Lung (tissue), 12 donors: ENCODE data around the gene C18orf63. TPM values are rescaled to one million over a fixed set of nuclear protein-coding genes. Genes with fewer than 3 reads are reported as not detected.

Experiments
- ATAC-seq: fragments of 200-7000 bp; cut with Tn5 transposase; one replicate; pipeline ENCODE4 v1.9.1; 2020; ENCODE audit warnings: moderate number of reproducible peaks; ENCODE audit not compliant: insufficient read depth, low FRiP score
- DNase-seq, 3 donors: peaks; one replicate each; pipeline ENCODE4 v3.0.0-alpha.2; 2013 to 2017
- H3K27ac ChIP-seq, 2 donors: one replicate each; pipeline ENCODE4 v1.5.1; 2013; ENCODE audit warnings: mild to moderate bottlenecking in 2 of 2, moderate library complexity in 2 of 2, control low read depth in 1 of 2, inconsistent platforms in 1 of 2, low read depth in 1 of 2, low read length in 1 of 2
- H3K27me3 ChIP-seq, 3 donors: one replicate each; pipeline ENCODE4 v1.5.1; 2013; ENCODE audit warnings: low read length in 2 of 3; ENCODE audit not compliant: control insufficient read depth in 3 of 3, insufficient read depth in 3 of 3
- H3K36me3 ChIP-seq, 4 donors: one replicate each; pipeline ENCODE4 v1.5.1; 2013; ENCODE audit warnings: low read length in 4 of 4, mild to moderate bottlenecking in 1 of 4, moderate library complexity in 1 of 4; ENCODE audit not compliant: control insufficient read depth in 4 of 4, insufficient read depth in 4 of 4
- H3K4me1 ChIP-seq, 5 donors: one replicate each; pipeline ENCODE4 v1.5.1; 2013; ENCODE audit warnings: low read length in 5 of 5, mild to moderate bottlenecking in 2 of 5, moderate library complexity in 1 of 5; ENCODE audit not compliant: control insufficient read depth in 5 of 5, insufficient read depth in 5 of 5
- H3K4me3 ChIP-seq: one replicate; pipeline ENCODE4 v1.5.1; 2013; ENCODE audit warnings: mild to moderate bottlenecking, control low read depth, moderate library complexity
- H3K9ac ChIP-seq, 2 donors: one replicate each; pipeline ENCODE4 v1.5.1; 2013; ENCODE audit warnings: low read length in 2 of 2, control low read depth in 1 of 2; ENCODE audit not compliant: insufficient read depth in 1 of 2
- H3K9me3 ChIP-seq, 4 donors: one replicate each; pipeline ENCODE4 v1.5.1; 2013; ENCODE audit warnings: low read length in 3 of 4, mild to moderate bottlenecking in 1 of 4, moderate library complexity in 1 of 4; ENCODE audit not compliant: control insufficient read depth in 4 of 4, insufficient read depth in 3 of 4
- WGBS, 2 donors: extraction: QIAGEN DNeasy Blood & Tissue Kit; methylation state at CpG; one replicate each; pipeline ENCODE4 v1.1.7; 2013; 5-methylcytosine and 5-hydroxymethylcytosine counted together
- polyA plus RNA-seq, 2 donors: library from polyadenylated mRNA; stranded (reverse); fragments of 200-250 nt; gene quantifications; one replicate each; pipeline ENCODE4 v1.2.1, GENCODE V29; 2013
- total RNA-seq, 2 donors: library from RNA; depleted of rRNA in 1 of 2; stranded (reverse); fragments of >200 nt in 1 of 2; gene quantifications; one replicate each; pipeline ENCODE4 v1.2.1, GENCODE V29; 2014 to 2021
- TF ChIP-seq, protein P1 (sequence below): IDR thresholded peaks from 2 replicates; pipeline ENCODE4 v1.5.1; 2012; ENCODE audit warnings: mild to moderate bottlenecking; ENCODE audit errors: control extremely low read depth, extremely low read depth
- donor health status: control.
- donor health status: control.
- donor health status: Bipolar disorder and iron deficiency.
- donor health status: healthy.
- donor health status: DM: yes; HTN: yes; CAD: no.

C18orf63 gene
- total and polyA plus RNA-seq, 4 donors = 0.14 to 0.55 (median 0.38) TPM

DNA sequence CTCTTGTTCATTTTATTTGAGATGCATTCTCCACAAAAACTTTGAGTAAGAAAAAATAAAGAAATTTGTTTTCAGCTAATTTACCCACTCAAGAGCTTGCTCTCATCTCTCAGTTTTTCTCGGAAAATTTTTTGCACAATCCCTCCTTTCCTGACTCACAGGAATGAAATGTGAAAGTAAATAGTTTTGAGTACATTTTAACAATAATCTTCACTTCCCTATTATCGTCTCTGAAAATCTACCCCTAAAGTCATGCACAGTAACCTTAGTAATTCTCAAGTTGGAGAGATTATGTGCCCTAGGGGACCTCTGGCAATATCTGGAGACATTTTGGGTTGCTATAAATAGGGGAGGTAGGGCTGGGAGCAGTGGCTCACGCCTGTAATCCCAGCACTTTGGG is 26.5 kb upstream of the C18orf63 start:
- H3K4me3 ChIP-seq = peak overlapping the region; percentile 11
- peaks cover 0 to 3% (median 0%) of the 10 kb centered on the region in 4 donors for H3K36me3 ChIP-seq
- no peak for DNase-seq
- H3K9me3 ChIP-seq = no peaks in the 10 kb centered on the region
- ATAC-seq = no peak
- no peaks in the 10 kb centered on the region for H3K27me3 ChIP-seq
- H3K27ac ChIP-seq = peak overlapping the region; percentile 38 to 86
- TF ChIP-seq, protein P1, sequence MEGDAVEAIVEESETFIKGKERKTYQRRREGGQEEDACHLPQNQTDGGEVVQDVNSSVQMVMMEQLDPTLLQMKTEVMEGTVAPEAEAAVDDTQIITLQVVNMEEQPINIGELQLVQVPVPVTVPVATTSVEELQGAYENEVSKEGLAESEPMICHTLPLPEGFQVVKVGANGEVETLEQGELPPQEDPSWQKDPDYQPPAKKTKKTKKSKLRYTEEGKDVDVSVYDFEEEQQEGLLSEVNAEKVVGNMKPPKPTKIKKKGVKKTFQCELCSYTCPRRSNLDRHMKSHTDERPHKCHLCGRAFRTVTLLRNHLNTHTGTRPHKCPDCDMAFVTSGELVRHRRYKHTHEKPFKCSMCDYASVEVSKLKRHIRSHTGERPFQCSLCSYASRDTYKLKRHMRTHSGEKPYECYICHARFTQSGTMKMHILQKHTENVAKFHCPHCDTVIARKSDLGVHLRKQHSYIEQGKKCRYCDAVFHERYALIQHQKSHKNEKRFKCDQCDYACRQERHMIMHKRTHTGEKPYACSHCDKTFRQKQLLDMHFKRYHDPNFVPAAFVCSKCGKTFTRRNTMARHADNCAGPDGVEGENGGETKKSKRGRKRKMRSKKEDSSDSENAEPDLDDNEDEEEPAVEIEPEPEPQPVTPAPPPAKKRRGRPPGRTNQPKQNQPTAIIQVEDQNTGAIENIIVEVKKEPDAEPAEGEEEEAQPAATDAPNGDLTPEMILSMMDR = no peak
- peak overlapping the region in 1 of 2 donors; percentile 11 for H3K9ac ChIP-seq
- 30 to 40% methylated on average over 3 of the region's 3 CpGs for WGBS, 2 donors
- H3K4me1 ChIP-seq = peaks cover 2 to 34% (median 10%) of the 10 kb centered on the region in 5 donors

DNA sequence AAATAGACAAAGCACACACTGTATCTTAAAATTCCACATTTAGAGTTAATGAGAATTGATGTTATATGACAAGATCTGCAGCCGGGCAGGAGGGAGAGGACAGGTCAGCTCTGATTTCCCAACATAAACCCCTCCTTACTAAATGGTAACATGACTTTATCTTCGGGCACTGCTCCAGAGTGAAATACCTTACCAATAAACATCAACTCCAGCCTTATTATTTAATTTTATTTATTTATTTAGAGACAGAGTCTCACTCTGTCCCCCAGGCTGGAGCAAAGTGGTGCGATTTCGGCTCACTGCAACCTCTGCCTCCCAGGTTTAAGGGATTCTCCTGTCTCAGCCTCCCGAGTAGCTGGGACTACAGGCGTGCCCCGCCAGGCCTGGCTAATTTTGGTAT is 25.6 kb upstream of the C18orf63 start:
- Histone ChIP-seq H3K4me3 (peak overlapping the region; percentile 90), H3K36me3 (peaks cover 0 to 3% (median 0%) of the 10 kb centered on the region in 4 donors), H3K4me1 (peaks cover 2 to 25% (median 7%) of the 10 kb centered on the region in 5 donors), H3K9ac (no peak overlapping the region), H3K27me3 (no peaks in the 10 kb centered on the region), H3K9me3 (no peaks in the 10 kb centered on the region), H3K27ac (peak overlapping the region in 1 of 2 donors; percentile 83)
- 58 to 75% methylated on average over 7 of the region's 7 CpGs for WGBS, 2 donors
- DNase-seq (no peak), ATAC-seq (no peak)
- TF ChIP-seq, protein P1 = no peak

DNA sequence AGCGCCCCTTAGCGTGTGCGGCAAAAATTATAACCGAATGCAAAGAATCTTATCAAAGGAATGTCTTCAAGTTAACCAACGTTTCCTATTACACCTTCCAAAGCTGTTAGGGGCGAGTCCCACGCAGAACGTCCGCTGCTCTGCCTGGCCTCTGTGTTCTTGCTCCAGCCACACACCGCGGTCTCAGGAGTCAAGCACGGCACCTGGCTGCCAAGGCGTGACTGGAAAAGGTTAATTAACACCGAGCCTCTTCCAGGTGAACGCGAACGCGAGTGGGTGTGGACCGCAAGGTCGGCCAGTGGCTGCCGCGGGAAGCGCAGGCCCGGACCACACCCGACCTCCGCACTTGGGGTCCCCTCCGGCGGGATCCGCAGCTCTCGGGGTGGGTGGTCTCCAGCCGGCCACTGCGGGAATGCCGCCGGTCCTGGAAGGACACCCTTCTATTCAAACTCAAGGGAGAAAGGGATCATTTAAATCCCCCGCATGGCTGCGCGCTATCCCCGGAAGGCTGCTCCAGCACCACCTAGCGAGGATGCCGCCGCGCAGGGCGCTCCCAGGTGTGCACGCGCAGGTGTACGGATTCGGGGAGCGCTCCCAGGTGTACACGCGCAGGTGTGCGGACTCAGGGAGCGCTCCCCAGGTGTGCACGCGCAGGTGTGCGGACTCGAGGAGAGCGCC is 24.7 kb upstream of the C18orf63 start:
- peak overlapping the region in 1 of 2 donors; percentile 83 for H3K27ac ChIP-seq
- no peaks in the 10 kb centered on the region for H3K27me3 ChIP-seq
- peak overlapping the region; percentile 90 for H3K4me3 ChIP-seq
- H3K36me3 ChIP-seq = peaks cover 0 to 3% (median 0%) of the 10 kb centered on the region in 4 donors
- DNase-seq (peak; percentile 51 to 75 (median 63)), ATAC-seq (peak; percentile 29)
- WGBS, 2 donors = 12 to 17% methylated on average over 55 to 57 of the region's 57 CpGs
- H3K9me3 ChIP-seq = no peaks in the 10 kb centered on the region
- TF ChIP-seq, protein P1 = no peak
- peak overlapping the region in 1 of 2 donors; percentile 47 for H3K9ac ChIP-seq
- H3K4me1 ChIP-seq = peaks cover 0 to 16% (median 3%) of the 10 kb centered on the region in 5 donors
